ENCODE measurements around the gene GMPR2.

GMPR2 gene

GRCh38 chr14:24283796-24284460 is 51.2 kb downstream of the GMPR2 start:
- H3K18ac ChIP-seq (ENCODE audit: low read depth in 1 of 2, low read length in 2 of 2): no peak overlapping the region
- H3K4me1 ChIP-seq (ENCODE audit: control insufficient read depth, insufficient read depth, low read depth, low read length): peaks cover 7% of the 10 kb centered on the region
- H4K91ac ChIP-seq (ENCODE audit: low read length): no peak overlapping the region
- no peak overlapping the region for H3K14ac ChIP-seq (ENCODE audit: low read length in 2 of 2)
- no peak for DNase-seq
- no peak overlapping the region for H3K4me2 ChIP-seq (ENCODE audit: low read length, poor library complexity, severe bottlenecking)
- H2BK12ac ChIP-seq (ENCODE audit: low read length in 2 of 2): no peak overlapping the region
- no peak overlapping the region for H2AFZ ChIP-seq (ENCODE audit: low read depth, low read length)
- H3K36me3 ChIP-seq (ENCODE audit: control insufficient read depth in 1 of 2, insufficient read depth in 2 of 2, low read depth in 1 of 2, low read length in 2 of 2): no peaks in the 10 kb centered on the region
- H3K9me3 ChIP-seq (ENCODE audit: control insufficient read depth, low read length): no peaks in the 10 kb centered on the region
- H3K79me1 ChIP-seq (replicated peaks; ENCODE audit: low read length, poor library complexity, severe bottlenecking): peaks cover 22% of the 10 kb centered on the region
- no peaks in the 10 kb centered on the region for H3K27me3 ChIP-seq (ENCODE audit: control insufficient read depth in 1 of 2, insufficient read depth in 1 of 2, low read length in 2 of 2)
- H3K4me3 ChIP-seq (ENCODE audit: insufficient read depth in 1 of 2, low read depth in 1 of 2, low read length in 2 of 2): no peak overlapping the region
- no peak overlapping the region for H2BK5ac ChIP-seq (ENCODE audit: low read depth, low read length, poor library complexity, severe bottlenecking)
- H2BK120ac ChIP-seq (ENCODE audit: low read depth, low read length): no peak overlapping the region
- H3K4ac ChIP-seq (ENCODE audit: low read depth in 1 of 2, low read length in 2 of 2): no peak overlapping the region
- H3K9ac ChIP-seq (ENCODE audit: low read length): no peak overlapping the region
- no peak overlapping the region for H2AK5ac ChIP-seq (ENCODE audit: low read length, severe bottlenecking)
- no peak overlapping the region for H4K8ac ChIP-seq (ENCODE audit: low read length)
- H2BK15ac ChIP-seq (ENCODE audit: low read depth, poor library complexity, severe bottlenecking): no peak overlapping the region
- 93% methylated on average over 5 of the region's 5 CpGs for WGBS
- H3K27ac ChIP-seq (ENCODE audit: low read length, poor library complexity, severe bottlenecking): no peak overlapping the region
- H3K23ac ChIP-seq (ENCODE audit: low read length in 2 of 2): no peak overlapping the region

- H3K14ac ChIP-seq (ENCODE audit: low read length in 2 of 2): no peak overlapping the region
Observed at GRCh38 chr14:24284501-24285035, 51.8 kb downstream of the GMPR2 start.

GRCh38 chr14:24285351-24285750 is 52.6 kb downstream of the GMPR2 start:
- 93% methylated on average over 4 of the region's 4 CpGs for WGBS
- Histone ChIP-seq H4K8ac (ENCODE audit: low read length) (no peak overlapping the region), H2BK5ac (ENCODE audit: low read depth, low read length, poor library complexity, severe bottlenecking) (no peak overlapping the region)

More at GRCh38 chr14:24284501-24285035, 51.8 kb downstream of the GMPR2 start:
- H3K9ac ChIP-seq (ENCODE audit: low read length): no peak overlapping the region
- no peak overlapping the region for H3K23ac ChIP-seq (ENCODE audit: low read length in 2 of 2)
- H4K8ac ChIP-seq (ENCODE audit: low read length): no peak overlapping the region
- no peak overlapping the region for H2BK120ac ChIP-seq (ENCODE audit: low read depth, low read length)
- H3K9me3 ChIP-seq (ENCODE audit: control insufficient read depth, low read length): no peaks in the 10 kb centered on the region
- no peaks in the 10 kb centered on the region for H3K27me3 ChIP-seq (ENCODE audit: control insufficient read depth in 1 of 2, insufficient read depth in 1 of 2, low read length in 2 of 2)
- no peak overlapping the region for H2AK5ac ChIP-seq (ENCODE audit: low read length, severe bottlenecking)
- peaks cover 19% of the 10 kb centered on the region for H3K79me1 ChIP-seq (replicated peaks; ENCODE audit: low read length, poor library complexity, severe bottlenecking)
- no peak for DNase-seq
- H3K4me1 ChIP-seq (ENCODE audit: control insufficient read depth, insufficient read depth, low read depth, low read length): peaks cover 7% of the 10 kb centered on the region
- H2BK5ac ChIP-seq (ENCODE audit: low read depth, low read length, poor library complexity, severe bottlenecking): no peak overlapping the region
- H2BK15ac ChIP-seq (ENCODE audit: low read depth, poor library complexity, severe bottlenecking): no peak overlapping the region
- no peak overlapping the region for H4K91ac ChIP-seq (ENCODE audit: low read length)
- no peak overlapping the region for H3K4ac ChIP-seq (ENCODE audit: low read depth in 1 of 2, low read length in 2 of 2)
- H3K4me3 ChIP-seq (ENCODE audit: insufficient read depth in 1 of 2, low read depth in 1 of 2, low read length in 2 of 2): no peak overlapping the region
- WGBS: 81% methylated on average over 11 of the region's 11 CpGs
- H2BK12ac ChIP-seq (ENCODE audit: low read length in 2 of 2): no peak overlapping the region
- H3K4me2 ChIP-seq (ENCODE audit: low read length, poor library complexity, severe bottlenecking): no peak overlapping the region
- H3K27ac ChIP-seq (ENCODE audit: low read length, poor library complexity, severe bottlenecking): no peak overlapping the region
- H2AFZ ChIP-seq (ENCODE audit: low read depth, low read length): no peak overlapping the region
- no peak overlapping the region for H3K18ac ChIP-seq (ENCODE audit: low read depth in 1 of 2, low read length in 2 of 2)
- H3K36me3 ChIP-seq (ENCODE audit: control insufficient read depth in 1 of 2, insufficient read depth in 2 of 2, low read depth in 1 of 2, low read length in 2 of 2): peaks cover 3 to 4% of the 10 kb centered on the region in 2 experiments

GRCh38 chr14:24286996-24287395 is 54.3 kb downstream of the GMPR2 start:
- H3K79me1 ChIP-seq (replicated peaks; ENCODE audit: low read length, poor library complexity, severe bottlenecking): peaks cover 25% of the 10 kb centered on the region
- H3K27ac ChIP-seq (ENCODE audit: low read length, poor library complexity, severe bottlenecking): no peak overlapping the region
- no peak overlapping the region for H3K23ac ChIP-seq (ENCODE audit: low read length in 2 of 2)
- no peak overlapping the region for H2BK15ac ChIP-seq (ENCODE audit: low read depth, poor library complexity, severe bottlenecking)
- H4K8ac ChIP-seq (ENCODE audit: low read length): no peak overlapping the region
- no peak for DNase-seq
- no peak overlapping the region for H2BK120ac ChIP-seq (ENCODE audit: low read depth, low read length)
- no peak overlapping the region for H3K9ac ChIP-seq (ENCODE audit: low read length)
- no peak overlapping the region for H2BK5ac ChIP-seq (ENCODE audit: low read depth, low read length, poor library complexity, severe bottlenecking)
- H3K14ac ChIP-seq (ENCODE audit: low read length in 2 of 2): no peak overlapping the region
- H3K9me3 ChIP-seq (ENCODE audit: control insufficient read depth, low read length): no peaks in the 10 kb centered on the region
- H2BK12ac ChIP-seq (ENCODE audit: low read length in 2 of 2): no peak overlapping the region
- H2AK5ac ChIP-seq (ENCODE audit: low read length, severe bottlenecking): no peak overlapping the region
- no peak overlapping the region for H3K4me2 ChIP-seq (ENCODE audit: low read length, poor library complexity, severe bottlenecking)
- H2AFZ ChIP-seq (ENCODE audit: low read depth, low read length): no peak overlapping the region
- no peak overlapping the region for H4K91ac ChIP-seq (ENCODE audit: low read length)
- peaks cover 7% of the 10 kb centered on the region for H3K4me1 ChIP-seq (ENCODE audit: control insufficient read depth, insufficient read depth, low read depth, low read length)
- no peak overlapping the region for H3K18ac ChIP-seq (ENCODE audit: low read depth in 1 of 2, low read length in 2 of 2)
- WGBS: 98% methylated on average over 5 of the region's 5 CpGs
- H3K4ac ChIP-seq (ENCODE audit: low read depth in 1 of 2, low read length in 2 of 2): no peak overlapping the region
- H3K36me3 ChIP-seq (ENCODE audit: control insufficient read depth in 1 of 2, insufficient read depth in 2 of 2, low read depth in 1 of 2, low read length in 2 of 2): peaks cover 26 to 29% of the 10 kb centered on the region in 2 experiments
- no peaks in the 10 kb centered on the region for H3K27me3 ChIP-seq (ENCODE audit: control insufficient read depth in 1 of 2, insufficient read depth in 1 of 2, low read length in 2 of 2)
- no peak overlapping the region for H3K4me3 ChIP-seq (ENCODE audit: insufficient read depth in 1 of 2, low read depth in 1 of 2, low read length in 2 of 2)

More at GRCh38 chr14:24285351-24285750, 52.6 kb downstream of the GMPR2 start:
- Histone ChIP-seq H3K4me3 (ENCODE audit: insufficient read depth in 1 of 2, low read depth in 1 of 2, low read length in 2 of 2) (no peak overlapping the region), H2BK12ac (ENCODE audit: low read length in 2 of 2) (no peak overlapping the region), H3K9me3 (ENCODE audit: control insufficient read depth, low read length) (no peaks in the 10 kb centered on the region), H4K91ac (ENCODE audit: low read length) (no peak overlapping the region), H3K18ac (ENCODE audit: low read depth in 1 of 2, low read length in 2 of 2) (no peak overlapping the region), H2BK15ac (ENCODE audit: low read depth, poor library complexity, severe bottlenecking) (no peak overlapping the region), H3K4me2 (ENCODE audit: low read length, poor library complexity, severe bottlenecking) (no peak overlapping the region), H2AK5ac (ENCODE audit: low read length, severe bottlenecking) (no peak overlapping the region), H3K4ac (ENCODE audit: low read depth in 1 of 2, low read length in 2 of 2) (no peak overlapping the region), H3K27ac (ENCODE audit: low read length, poor library complexity, severe bottlenecking) (no peak overlapping the region), H2AFZ (ENCODE audit: low read depth, low read length) (no peak overlapping the region), H3K14ac (ENCODE audit: low read length in 2 of 2) (no peak overlapping the region), H2BK120ac (ENCODE audit: low read depth, low read length) (no peak overlapping the region), H3K23ac (ENCODE audit: low read length in 2 of 2) (no peak overlapping the region), H3K79me1 (replicated peaks; ENCODE audit: low read length, poor library complexity, severe bottlenecking) (peaks cover 21% of the 10 kb centered on the region), H3K27me3 (ENCODE audit: control insufficient read depth in 1 of 2, insufficient read depth in 1 of 2, low read length in 2 of 2) (no peaks in the 10 kb centered on the region), H3K4me1 (ENCODE audit: control insufficient read depth, insufficient read depth, low read depth, low read length) (peaks cover 7% of the 10 kb centered on the region), H3K36me3 (ENCODE audit: control insufficient read depth in 1 of 2, insufficient read depth in 2 of 2, low read depth in 1 of 2, low read length in 2 of 2) (peaks cover 11 to 12% of the 10 kb centered on the region in 2 experiments), H3K9ac (ENCODE audit: low read length) (no peak overlapping the region)
- DNase-seq: no peak

Measured in mesenchymal stem cell (in vitro differentiated cells and primary cell).